HepG2 (cell line): Measurements from ENCODE around the gene ZKSCAN1. TPM values are rescaled to one million over a fixed set of nuclear protein-coding genes. Genes with fewer than 3 reads are reported as not detected.

Experiments used
- CBX2 ChIP-seq, 2 experiments: fragments of 200-600 bp in 1 of 2; sonication (generic); formaldehyde crosslinking in 1 of 2; IDR thresholded peaks; 2 replicates each; pipeline versions ENCODE4 v1.7.0 to v1.8.1; 2018 to 2022; ENCODE audit warnings: low read depth in 2 of 2, low read length in 1 of 2, mild to moderate bottlenecking in 1 of 2, missing genetic modification reagents in 1 of 2
- CHCHD3 ChIP-seq: sonication (generic); formaldehyde crosslinking; IDR thresholded peaks from 2 replicates; pipeline ENCODE4 v1.8.0; 2022; ENCODE audit warnings: mild to moderate bottlenecking, missing genetic modification reagents, moderate library complexity
- FOSL1 ChIP-seq: sonication (generic); formaldehyde crosslinking; IDR thresholded peaks from 2 replicates; pipeline ENCODE4 v1.9.0; 2021; ENCODE audit warnings: missing genetic modification reagents, borderline replicate concordance
- FOXP1 ChIP-seq, 2 experiments: fragments of 450-650 bp in 1 of 2; IDR thresholded peaks; 2 replicates each; pipeline ENCODE4 v1.6.1; 2017 to 2018; ENCODE audit warnings: antibody characterized with exemption in 1 of 2
- NAIF1 ChIP-seq: sonication (generic); formaldehyde crosslinking; IDR thresholded peaks from 2 replicates; pipeline ENCODE4 v1.5.0; 2020; ENCODE audit warnings: mild to moderate bottlenecking, missing genetic modification reagents, borderline replicate concordance
- NR2F6 ChIP-seq, 2 experiments: IDR thresholded peaks; 2 replicates each; pipeline ENCODE4 v1.6.1; 2016; ENCODE audit warnings: antibody characterized with exemption in 1 of 2, mild to moderate bottlenecking in 1 of 2
- SMC3 ChIP-seq: IDR thresholded peaks from 2 replicates; pipeline ENCODE4 v1.6.1; 2011; ENCODE audit warnings: low read length, improper control_type of control experiment
- ZBTB14 ChIP-seq: sonication (generic); formaldehyde crosslinking; IDR thresholded peaks from 2 replicates; pipeline ENCODE4 v1.4.0; 2020; ENCODE audit warnings: missing genetic modification reagents
- ZFY ChIP-seq: sonication (generic); formaldehyde crosslinking; IDR thresholded peaks from 2 replicates; pipeline ENCODE4 v1.4.0; 2020; ENCODE audit warnings: missing genetic modification reagents
- ZKSCAN1 ChIP-seq: fragments of 150-350 bp; IDR thresholded peaks from 2 replicates; pipeline ENCODE4 v1.6.1; 2014; ENCODE audit warnings: low read length
- ZNF280D ChIP-seq: sonication (generic); formaldehyde crosslinking; IDR thresholded peaks from 2 replicates; pipeline ENCODE4 v1.5.1; 2020; ENCODE audit warnings: mild to moderate bottlenecking, missing genetic modification reagents
- ZNF484 ChIP-seq: sonication (generic); formaldehyde crosslinking; IDR thresholded peaks from 2 replicates; pipeline ENCODE4 v1.5.1; 2020; ENCODE audit warnings: mild to moderate bottlenecking, low read depth, missing genetic modification reagents, borderline replicate concordance
- ZNF547 ChIP-seq: sonication (generic); formaldehyde crosslinking; IDR thresholded peaks from 2 replicates; pipeline ENCODE4 v1.5.1; 2020; ENCODE audit warnings: mild to moderate bottlenecking, missing genetic modification reagents
- ZNF597 ChIP-seq: sonication (generic); formaldehyde crosslinking; IDR thresholded peaks from 2 replicates; pipeline ENCODE4 v1.5.0; 2020; ENCODE audit warnings: missing genetic modification reagents
- ZNF660 ChIP-seq: sonication (generic); formaldehyde crosslinking; IDR thresholded peaks from 2 replicates; pipeline ENCODE4 v1.5.1; 2020; ENCODE audit warnings: mild to moderate bottlenecking, low read depth, missing genetic modification reagents, borderline replicate concordance
- ZNF709 ChIP-seq: sonication (generic); formaldehyde crosslinking; IDR thresholded peaks from 2 replicates; pipeline ENCODE4 v1.5.0; 2020; ENCODE audit warnings: mild to moderate bottlenecking, missing genetic modification reagents
- ZXDC ChIP-seq: sonication (generic); formaldehyde crosslinking; IDR thresholded peaks from 2 replicates; pipeline ENCODE4 v1.5.0; 2020; ENCODE audit warnings: mild to moderate bottlenecking, missing genetic modification reagents
- polyA plus RNA-seq, 8 experiments: library from polyadenylated mRNA; depleted of rRNA in 3 of 8; stranded (reverse) in 7 of 8; unstranded in 1 of 8; fragments of >200 nt; fragmentation: Illumina TruSeq in 4 of 8; extraction: Trizol in 4 of 8; gene quantifications; 2 replicates each; pipeline versions ENCODE4 v1.2.1 to v1.2.3, GENCODE V29; 2011 to 2016; ENCODE audit warnings: low read depth in 4 of 8, missing spikeins in 1 of 8, mixed read lengths in 1 of 8; ENCODE audit not compliant: insufficient read depth in 1 of 8
- total RNA-seq, 5 experiments: library from RNA; depleted of rRNA; stranded (reverse); fragments of >200 nt; fragmentation: Illumina TruSeq; extraction: Trizol; gene quantifications; 2 replicates each; pipeline ENCODE4 v1.2.3, GENCODE V29; 2016; ENCODE audit warnings: low read depth in 1 of 5

ZKSCAN1 gene
- total and polyA plus RNA-seq, 2 of the 13 experiments (the other 11 are each of a cell fraction or from before 2014, with no cell fraction given): 46.4 to 60.6 TPM

GRCh38 chr7:100003711-100004661, 11.4 kb upstream of the ZKSCAN1 start (continued):
- TF ChIP-seq ZXDC (CRISPR knock-in tag): peak; percentile 82; the same call in 1 of the 2 replicates
- no peak for TF ChIP-seq ZKSCAN1
- TF ChIP-seq NR2F6 (IDR thresholded peaks at IDR 0.05): peak; percentile 97
- TF ChIP-seq NR2F6 (CRISPR knock-in tag; IDR thresholded peaks at IDR 0.05): peak; percentile 95
- TF ChIP-seq ZNF484 (CRISPR knock-in tag): no peak
- peak; percentile 78; the same call in 1 of the 2 replicates for TF ChIP-seq ZNF280D (CRISPR knock-in tag)
- TF ChIP-seq ZBTB14 (CRISPR knock-in tag): no peak
- TF ChIP-seq ZNF709: peak; percentile 73; the same call in 1 of the 2 replicates
- no peak for TF ChIP-seq ZNF660 (CRISPR knock-in tag)
- peak; percentile 95 for TF ChIP-seq FOXP1 (IDR thresholded peaks at IDR 0.05)
- peak; percentile 97 for TF ChIP-seq FOXP1 (CRISPR knock-in tag; IDR thresholded peaks at IDR 0.05)
- no peak for TF ChIP-seq CBX2 (IDR thresholded peaks at IDR 0.05; ENCODE audit: low read depth, low read length)
- TF ChIP-seq CBX2 (CRISPR knock-in tag; IDR thresholded peaks at IDR 0.05; ENCODE audit: low read depth): no peak
- no peak for TF ChIP-seq ZNF597 (CRISPR knock-in tag)
- TF ChIP-seq ZFY: peak; percentile 43; the same call in 1 of the 2 replicates
- TF ChIP-seq ZNF547: 0 out of 2 replicates have a peak, but pooled peaks have one; percentile 43
- peak; percentile 48; the same call in 1 of the 2 replicates for TF ChIP-seq SMC3
- TF ChIP-seq CHCHD3 (CRISPR knock-in tag): no peak
- TF ChIP-seq NAIF1 (CRISPR knock-in tag): 0 out of 2 replicates have a peak, but pooled peaks have one; percentile 58
- TF ChIP-seq FOSL1 (CRISPR knock-in tag): no peak
